Measurements from ENCODE around the gene LRTM1. TPM values are rescaled to one million over a fixed set of nuclear protein-coding genes. Genes with fewer than 3 reads are reported as not detected.

Gene LRTM1
- total RNA-seq, 1 experiment from 2014 or later, result not detected

DNA sequence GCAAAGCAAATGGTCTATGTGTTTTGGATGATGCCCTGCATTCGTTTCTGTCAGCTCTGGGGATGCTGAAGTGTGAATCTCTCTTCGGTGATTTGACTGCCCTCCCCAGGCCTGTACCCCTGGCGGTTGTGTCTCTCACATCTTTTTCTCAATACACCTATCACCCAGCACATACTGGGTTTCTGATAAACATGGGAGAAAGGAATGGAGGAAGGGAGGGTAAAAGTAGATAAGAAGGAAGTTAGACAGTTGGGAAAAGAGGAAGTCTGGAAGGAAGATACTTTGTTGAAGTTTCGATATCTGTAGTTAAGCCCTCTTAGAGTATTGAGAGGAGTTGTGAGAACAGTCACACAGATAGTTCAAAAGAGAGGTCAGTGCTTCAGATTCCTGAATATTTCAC lies 35.8 kb upstream of the LRTM1 start:
- Histone ChIP-seq H4K5ac (ENCODE audit: insufficient read length, low read depth, low read length) (no peak overlapping the region), H2AK5ac (ENCODE audit: insufficient read length, low read length) (no peak overlapping the region), H2BK12ac (ENCODE audit: insufficient read length, low read depth, low read length) (no peak overlapping the region), H3K14ac (ENCODE audit: insufficient read depth, low read length) (no peak overlapping the region), H3K23me2 (ENCODE audit: insufficient read length, low read depth, low read length, poor library complexity, severe bottlenecking) (no peaks in the 10 kb centered on the region), H4K20me1 (ENCODE audit: control insufficient read depth, insufficient read depth, insufficient read length) (no peaks in the 10 kb centered on the region), H3K27ac (ENCODE audit: insufficient read length, low read depth, low read length) (no peak overlapping the region), H3K27me3 (ENCODE audit: insufficient read depth, low read length) (no peaks in the 10 kb centered on the region), H2BK120ac (ENCODE audit: low read depth, low read length, poor library complexity, severe bottlenecking) (no peak overlapping the region), H3K79me1 (ENCODE audit: insufficient read depth, low read depth, low read length, poor library complexity, severe bottlenecking) (no peaks in the 10 kb centered on the region), H3K56ac (ENCODE audit: insufficient read length, low read depth, low read length) (no peak overlapping the region), H2BK5ac (ENCODE audit: insufficient read length, low read length) (no peak overlapping the region), H3K9me3 (ENCODE audit: control insufficient read depth, low read depth, low read length) (no peaks in the 10 kb centered on the region), H3K4me1 (ENCODE audit: insufficient read depth, low read length) (no peaks in the 10 kb centered on the region), H3K9ac (ENCODE audit: extremely low read depth, insufficient read length, low read length) (no peak overlapping the region), H3T11ph (ENCODE audit: low read length) (no peak overlapping the region), H2AFZ (ENCODE audit: low read length) (no peak overlapping the region), H3K18ac (ENCODE audit: insufficient read length, low read depth, low read length) (no peak overlapping the region), H4K8ac (replicated peaks; ENCODE audit: insufficient read length, low read depth, low read length) (no peak overlapping the region), H2BK20ac (ENCODE audit: low read depth, low read length, poor library complexity, severe bottlenecking) (no peak overlapping the region), H4K91ac (ENCODE audit: insufficient read length, low read depth, low read length) (no peak overlapping the region), H3K79me2 (ENCODE audit: insufficient read depth, low read length) (no peaks in the 10 kb centered on the region), H3K23ac (ENCODE audit: insufficient read length, low read depth, low read length) (no peak overlapping the region), H2BK15ac (ENCODE audit: low read depth, low read length) (no peak overlapping the region), H3K4me2 (ENCODE audit: insufficient read depth, insufficient read length, low read length) (no peak overlapping the region), H3K4ac (ENCODE audit: low read depth, low read length) (no peak overlapping the region)
- H3K4me3 Mint-ChIP-seq, result no peak overlapping the region
- H3K4me1 Mint-ChIP-seq, result peaks cover 24 to 25% of the 10 kb centered on the region in 2 experiments
- no peaks in the 10 kb centered on the region; the same call in 1 of the 2 replicates for H3K27me3 Mint-ChIP-seq (ENCODE audit: low read depth)
- DNase-seq, result no peak
- H3K9me3 Mint-ChIP-seq, result no peaks in the 10 kb centered on the region
- no peaks in the 10 kb centered on the region for H3K36me3 Mint-ChIP-seq (ENCODE audit: insufficient read depth in 1 of 3, low read depth in 3 of 3)
- WGBS (ENCODE audit: extremely low coverage, insufficient read length, low lambda C conversion rate), result no CpG with 5 or more reads among the region's 4 CpGs
- H3K27ac Mint-ChIP-seq, result peak overlapping the region in 1 of 3 experiments; percentile 1; a peak in 1 of 7 replicates
- TF ChIP-seq, protein P1, sequence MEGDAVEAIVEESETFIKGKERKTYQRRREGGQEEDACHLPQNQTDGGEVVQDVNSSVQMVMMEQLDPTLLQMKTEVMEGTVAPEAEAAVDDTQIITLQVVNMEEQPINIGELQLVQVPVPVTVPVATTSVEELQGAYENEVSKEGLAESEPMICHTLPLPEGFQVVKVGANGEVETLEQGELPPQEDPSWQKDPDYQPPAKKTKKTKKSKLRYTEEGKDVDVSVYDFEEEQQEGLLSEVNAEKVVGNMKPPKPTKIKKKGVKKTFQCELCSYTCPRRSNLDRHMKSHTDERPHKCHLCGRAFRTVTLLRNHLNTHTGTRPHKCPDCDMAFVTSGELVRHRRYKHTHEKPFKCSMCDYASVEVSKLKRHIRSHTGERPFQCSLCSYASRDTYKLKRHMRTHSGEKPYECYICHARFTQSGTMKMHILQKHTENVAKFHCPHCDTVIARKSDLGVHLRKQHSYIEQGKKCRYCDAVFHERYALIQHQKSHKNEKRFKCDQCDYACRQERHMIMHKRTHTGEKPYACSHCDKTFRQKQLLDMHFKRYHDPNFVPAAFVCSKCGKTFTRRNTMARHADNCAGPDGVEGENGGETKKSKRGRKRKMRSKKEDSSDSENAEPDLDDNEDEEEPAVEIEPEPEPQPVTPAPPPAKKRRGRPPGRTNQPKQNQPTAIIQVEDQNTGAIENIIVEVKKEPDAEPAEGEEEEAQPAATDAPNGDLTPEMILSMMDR (conservative IDR thresholded peaks at IDR 0.05), result no peak

Measured in H9 (cell line).